ENCODE results near the gene ACBD4. TPM values are rescaled to one million over a fixed set of nuclear protein-coding genes. Genes with fewer than 3 reads are reported as not detected.

ACBD4 gene
- total RNA-seq, 1 donor from 2014 or later, result 15.9 TPM

DNA sequence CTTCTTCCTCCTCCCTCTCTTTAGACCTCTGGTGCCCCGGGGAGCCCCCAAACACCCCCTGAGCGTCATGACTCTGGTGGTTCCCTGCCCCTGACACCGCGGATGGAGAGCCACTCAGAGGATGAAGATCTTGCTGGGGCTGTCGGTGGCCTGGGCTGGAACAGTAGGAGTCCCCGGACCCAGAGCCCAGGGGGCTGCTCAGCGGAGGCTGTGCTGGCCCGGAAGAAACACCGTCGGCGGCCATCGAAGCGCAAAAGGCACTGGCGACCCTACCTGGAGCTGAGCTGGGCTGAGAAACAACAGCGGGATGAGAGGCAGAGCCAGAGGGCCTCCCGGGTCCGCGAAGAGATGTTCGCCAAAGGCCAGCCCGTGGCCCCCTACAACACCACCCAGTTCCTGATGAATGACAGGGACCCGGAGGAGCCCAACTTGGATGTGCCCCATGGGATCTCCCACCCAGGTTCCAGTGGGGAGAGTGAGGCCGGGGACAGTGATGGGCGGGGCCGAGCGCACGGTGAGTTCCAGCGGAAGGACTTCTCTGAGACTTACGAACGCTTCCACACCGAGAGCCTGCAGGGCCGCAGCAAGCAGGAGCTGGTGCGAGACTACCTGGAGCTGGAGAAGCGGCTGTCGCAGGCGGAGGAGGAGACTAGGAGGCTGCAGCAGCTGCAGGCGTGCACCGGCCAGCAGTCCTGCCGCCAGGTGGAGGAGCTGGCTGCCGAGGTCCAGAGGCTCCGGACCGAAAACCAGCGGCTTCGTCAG is 33.7 kb downstream of the ACBD4 start:
- Mint-ChIP-seq H3K36me3 (ENCODE audit: low read depth) (no peaks in the 10 kb centered on the region), H3K9me3 (no peaks in the 10 kb centered on the region), H3K4me1 (ENCODE audit: low read depth) (peaks cover 24% of the 10 kb centered on the region), H3K4me3 (ENCODE audit: low read depth) (no peak overlapping the region), H3K27ac (no peak overlapping the region), H3K27me3 (ENCODE audit: low read depth) (no peaks in the 10 kb centered on the region)
- no peak for DNase-seq (ENCODE audit: low spot score)
- intact Hi-C loops (cut with micrococcal nuclease), result no loop called here

DNA sequence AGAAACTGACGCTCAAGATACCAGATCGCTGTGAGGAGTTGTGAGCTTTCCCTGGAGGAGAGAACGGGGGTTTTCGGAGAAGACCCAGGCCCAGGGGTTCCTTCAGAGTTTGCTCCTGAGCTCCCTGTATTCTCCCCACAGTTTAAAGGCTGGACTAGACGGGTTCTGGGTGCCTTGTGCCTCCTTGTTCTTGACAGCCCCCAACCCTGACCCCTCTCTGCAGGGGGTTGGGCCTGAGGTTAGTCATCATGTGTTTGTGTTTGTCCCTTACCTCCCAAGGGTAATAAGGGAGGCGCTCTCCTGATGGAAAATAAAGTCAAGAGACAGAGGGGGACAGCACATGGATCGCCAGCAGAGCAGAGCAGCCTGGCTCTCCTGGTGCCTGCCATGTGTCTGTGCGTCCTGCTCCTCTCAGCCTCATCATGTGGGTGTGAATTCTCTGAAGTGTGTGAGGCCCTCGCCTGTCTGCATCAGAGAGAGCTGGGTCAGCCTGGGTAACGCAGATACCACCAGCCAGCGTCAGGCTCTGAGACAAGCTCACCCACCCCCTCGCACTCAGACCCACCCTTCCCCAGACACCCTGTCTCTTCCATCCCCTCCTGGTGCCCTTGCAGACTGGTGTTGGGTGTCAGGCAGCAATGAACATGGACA is 34.9 kb downstream of the ACBD4 start:
- Mint-ChIP-seq H3K4me1 (ENCODE audit: low read depth) (peaks cover 17% of the 10 kb centered on the region), H3K9me3 (no peaks in the 10 kb centered on the region), H3K36me3 (ENCODE audit: low read depth) (no peaks in the 10 kb centered on the region), H3K4me3 (ENCODE audit: low read depth) (no peak overlapping the region), H3K27me3 (ENCODE audit: low read depth) (no peaks in the 10 kb centered on the region), H3K27ac (peak overlapping the region; percentile 79)
- DNase-seq (ENCODE audit: low spot score), result no peak
- intact Hi-C loops (cut with micrococcal nuclease), result no loop called here

DNA sequence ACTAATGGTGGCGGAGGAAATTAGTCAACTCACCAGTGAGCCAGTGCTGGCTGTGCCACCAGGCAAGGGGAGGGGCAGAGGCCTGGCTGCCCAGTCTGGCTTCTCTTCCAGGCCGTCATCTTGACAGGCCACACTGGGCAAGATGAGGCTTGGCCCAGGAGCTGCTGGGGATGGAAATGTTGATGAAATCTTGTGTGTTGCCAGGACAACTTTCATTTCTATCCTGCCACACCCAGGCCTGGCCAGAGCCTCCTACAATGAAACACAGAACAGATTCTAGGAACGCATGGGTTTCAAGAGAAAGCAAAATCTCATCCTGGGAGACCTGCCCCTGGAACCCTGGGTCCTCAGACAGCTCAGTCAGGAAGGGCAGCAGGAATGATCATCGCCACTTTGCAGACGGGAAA is 35.4 kb downstream of the ACBD4 start:
- H3K27ac Mint-ChIP-seq, result peak overlapping the region; percentile 79
- no peaks in the 10 kb centered on the region for H3K27me3 Mint-ChIP-seq (ENCODE audit: low read depth)
- peak overlapping the region; percentile 1 for H3K4me3 Mint-ChIP-seq (ENCODE audit: low read depth)
- DNase-seq (ENCODE audit: low spot score), result no peak
- H3K4me1 Mint-ChIP-seq (ENCODE audit: low read depth), result peaks cover 16% of the 10 kb centered on the region
- intact Hi-C loops (cut with micrococcal nuclease), result no loop called here
- H3K36me3 Mint-ChIP-seq (ENCODE audit: low read depth), result no peaks in the 10 kb centered on the region
- H3K9me3 Mint-ChIP-seq, result no peaks in the 10 kb centered on the region

DNA sequence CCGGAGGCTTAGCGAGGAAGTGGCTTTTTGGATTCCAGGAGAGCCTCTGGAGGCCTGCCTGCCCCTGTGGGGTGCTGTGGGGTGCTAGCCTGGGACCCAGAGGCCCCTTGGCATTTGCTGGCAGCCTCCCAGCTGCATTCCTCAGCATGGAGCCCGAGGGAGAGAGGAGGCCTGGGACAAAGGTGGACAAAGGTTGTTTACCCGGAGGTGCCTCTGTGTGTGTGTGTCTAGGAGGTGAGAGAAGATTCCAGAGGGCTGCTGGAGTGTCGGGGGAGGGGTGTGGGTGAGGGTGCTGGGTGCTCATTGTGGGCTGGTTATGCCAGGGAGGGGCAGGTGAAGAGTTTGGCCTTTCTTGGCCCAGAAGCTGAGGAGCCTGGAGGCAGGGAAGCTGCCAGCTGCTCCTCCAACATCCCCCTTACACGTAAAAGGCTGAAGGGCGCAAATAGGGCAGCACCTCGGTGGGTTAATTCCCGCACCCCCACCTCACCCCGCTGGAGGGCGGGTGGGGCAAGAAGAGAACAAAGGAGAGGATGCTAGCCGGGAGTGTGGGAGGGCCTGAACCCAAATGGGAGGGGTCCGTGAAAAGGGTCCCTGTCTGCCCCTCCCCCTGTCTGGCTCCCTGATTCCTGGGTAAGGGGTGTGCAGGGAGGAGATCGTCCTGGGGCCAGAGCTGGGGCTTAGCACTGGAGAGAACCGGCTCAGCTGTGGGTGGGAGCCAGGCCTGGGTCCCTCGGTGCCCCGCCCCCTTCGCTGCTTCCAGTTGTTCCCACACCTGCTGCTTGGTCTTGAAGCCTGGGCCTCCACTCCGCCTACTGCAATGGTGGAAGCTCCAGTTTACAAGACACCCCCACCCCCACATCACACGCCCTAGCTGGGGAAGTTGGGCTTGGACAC is 36.1 kb downstream of the ACBD4 start:
- peak overlapping the region; percentile 1 for H3K4me3 Mint-ChIP-seq (ENCODE audit: low read depth)

DNA sequence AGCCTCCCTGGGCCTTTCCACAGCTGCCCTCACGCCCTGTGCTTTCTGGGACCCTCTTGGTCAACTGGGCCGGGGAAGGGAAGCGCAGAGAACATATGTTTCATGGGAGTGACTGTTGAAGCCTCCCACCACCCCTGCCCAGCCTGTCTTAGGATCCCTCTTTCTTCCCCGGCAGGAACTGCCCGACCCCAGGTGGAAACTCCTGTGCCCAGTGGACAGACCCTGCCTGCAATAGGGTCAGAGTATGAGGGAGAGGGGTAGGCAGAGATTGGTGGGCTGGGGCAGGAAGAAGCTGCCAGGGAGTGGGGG is 36.7 kb downstream of the ACBD4 start:
- intact Hi-C loops (cut with micrococcal nuclease), result loop anchor here (2.0 kb wide), 1 partner anchor 23 kb away; the partner anchor contains the start of gene HEXIM1
- peaks cover 16% of the 10 kb centered on the region for H3K4me1 Mint-ChIP-seq (ENCODE audit: low read depth)
- H3K9me3 Mint-ChIP-seq, result no peaks in the 10 kb centered on the region
- H3K27ac Mint-ChIP-seq, result peak overlapping the region; percentile 87
- H3K27me3 Mint-ChIP-seq (ENCODE audit: low read depth), result no peaks in the 10 kb centered on the region
- no peak overlapping the region for H3K4me3 Mint-ChIP-seq (ENCODE audit: low read depth)
- DNase-seq (ENCODE audit: low spot score), result no peak
- H3K36me3 Mint-ChIP-seq (ENCODE audit: low read depth), result no peaks in the 10 kb centered on the region

More for the DNA sequence above, 36.1 kb downstream of the ACBD4 start:
- H3K4me1 Mint-ChIP-seq (ENCODE audit: low read depth), result peaks cover 16% of the 10 kb centered on the region
- H3K27ac Mint-ChIP-seq, result peak overlapping the region; percentile 87
- no peaks in the 10 kb centered on the region for H3K36me3 Mint-ChIP-seq (ENCODE audit: low read depth)
- intact Hi-C loops (cut with micrococcal nuclease), result loop anchor here (2.0 kb wide), 1 partner anchor 23 kb away; the partner anchor contains the start of gene HEXIM1
- H3K27me3 Mint-ChIP-seq (ENCODE audit: low read depth), result no peaks in the 10 kb centered on the region
- no peaks in the 10 kb centered on the region for H3K9me3 Mint-ChIP-seq
- no peak for DNase-seq (ENCODE audit: low spot score)

DNA sequence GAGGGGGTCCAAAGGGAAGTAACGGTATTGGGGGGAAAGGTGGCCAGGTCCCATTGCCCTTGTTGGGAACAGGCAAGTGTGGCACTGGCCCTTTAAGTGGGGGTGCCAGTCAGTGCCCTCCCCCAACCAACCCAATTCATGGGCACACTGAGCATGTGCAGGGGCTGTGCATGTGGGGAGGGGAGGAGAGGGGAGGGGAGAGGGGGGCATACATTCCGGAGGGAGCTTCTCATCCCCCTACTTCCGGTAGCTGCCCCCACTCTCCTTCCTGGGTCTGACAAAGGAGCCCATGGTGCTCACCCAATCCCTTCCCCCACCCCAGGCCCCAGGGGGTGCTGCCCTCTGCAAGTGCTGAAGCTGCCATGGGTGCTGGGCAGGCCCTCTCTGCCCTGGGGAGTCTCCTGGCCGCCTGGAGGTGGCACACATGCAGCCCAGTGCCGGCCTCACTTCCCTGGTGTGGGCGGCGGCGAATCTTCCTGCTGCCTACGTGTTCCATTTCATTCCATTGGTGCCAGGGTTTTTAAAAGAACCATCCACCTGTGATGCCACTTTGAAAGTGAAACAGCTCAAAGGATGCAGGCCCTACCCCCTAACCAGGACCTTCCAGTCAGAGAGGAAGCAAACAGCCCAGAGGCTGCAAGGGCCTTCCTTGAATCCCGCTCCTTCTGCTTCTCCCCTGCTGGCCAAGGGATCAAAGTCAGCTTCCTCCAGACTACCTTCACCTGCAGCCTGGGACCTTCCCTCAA is 37.2 kb downstream of the ACBD4 start:
- no peaks in the 10 kb centered on the region for H3K27me3 Mint-ChIP-seq (ENCODE audit: low read depth)
- H3K4me1 Mint-ChIP-seq (ENCODE audit: low read depth), result peaks cover 16% of the 10 kb centered on the region

DNA sequence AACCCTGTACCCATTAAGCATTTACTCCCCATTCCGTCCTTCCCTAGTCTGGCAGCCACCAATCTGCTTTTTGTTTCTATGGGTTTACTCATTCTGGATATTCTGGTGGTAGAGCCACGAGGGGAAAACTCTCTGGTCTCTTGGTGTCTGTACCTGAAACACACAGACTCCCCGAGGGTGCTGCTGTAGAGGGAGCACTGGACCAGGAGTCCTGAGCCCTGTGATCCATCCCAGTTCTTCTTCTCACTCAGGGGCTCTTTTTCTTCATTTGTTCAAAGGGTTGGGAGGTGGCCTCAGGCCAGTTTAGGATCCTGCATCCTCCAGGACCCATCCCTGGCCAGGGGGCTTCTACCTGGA is 40.2 kb downstream of the ACBD4 start:
- Mint-ChIP-seq H3K4me1 (ENCODE audit: low read depth) (peaks cover 15% of the 10 kb centered on the region), H3K9me3 (no peaks in the 10 kb centered on the region), H3K36me3 (ENCODE audit: low read depth) (no peaks in the 10 kb centered on the region), H3K27ac (no peak overlapping the region), H3K4me3 (ENCODE audit: low read depth) (no peak overlapping the region), H3K27me3 (ENCODE audit: low read depth) (no peaks in the 10 kb centered on the region)
- intact Hi-C loops (cut with micrococcal nuclease), result no loop called here
- DNase-seq (ENCODE audit: low spot score), result no peak

More for the DNA sequence above, 37.2 kb downstream of the ACBD4 start:
- intact Hi-C loops (cut with micrococcal nuclease), result loop anchor here (2.0 kb wide), 1 partner anchor 24 kb away; the partner anchor contains the start of gene HEXIM1
- DNase-seq (ENCODE audit: low spot score), result peak; percentile 32
- H3K9me3 Mint-ChIP-seq, result no peaks in the 10 kb centered on the region
- H3K36me3 Mint-ChIP-seq (ENCODE audit: low read depth), result no peaks in the 10 kb centered on the region
- peak overlapping the region; percentile 72 for H3K4me3 Mint-ChIP-seq (ENCODE audit: low read depth)
- H3K27ac Mint-ChIP-seq, result peak overlapping the region; percentile 87

DNA sequence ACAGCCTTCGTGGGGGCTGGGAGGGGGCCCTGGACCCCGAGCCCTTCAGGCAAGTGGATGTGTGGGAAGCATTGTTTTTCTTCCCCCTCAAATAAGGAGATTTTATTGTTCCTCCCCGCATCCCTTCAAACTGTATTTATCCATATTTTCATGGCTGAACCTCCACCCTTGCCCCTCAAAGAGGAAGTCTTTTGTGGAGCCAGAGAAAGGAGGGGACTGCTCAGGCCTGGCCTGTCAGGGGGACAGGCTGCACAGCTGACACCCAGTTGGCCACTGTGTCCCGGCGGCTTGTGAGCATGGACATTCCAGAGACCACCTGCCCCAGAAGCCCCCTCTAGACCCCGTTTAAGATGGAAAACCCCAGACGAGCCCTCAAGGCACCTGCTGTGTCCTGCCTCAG is 42.1 kb downstream of the ACBD4 start:
- no peak for DNase-seq (ENCODE audit: low spot score)
- intact Hi-C loops (cut with micrococcal nuclease), result no loop called here
- no peak overlapping the region for H3K27ac Mint-ChIP-seq
- H3K27me3 Mint-ChIP-seq (ENCODE audit: low read depth), result no peaks in the 10 kb centered on the region
- no peaks in the 10 kb centered on the region for H3K9me3 Mint-ChIP-seq
- H3K4me1 Mint-ChIP-seq (ENCODE audit: low read depth), result peaks cover 5% of the 10 kb centered on the region
- no peaks in the 10 kb centered on the region for H3K36me3 Mint-ChIP-seq (ENCODE audit: low read depth)
- H3K4me3 Mint-ChIP-seq (ENCODE audit: low read depth), result no peak overlapping the region

DNA sequence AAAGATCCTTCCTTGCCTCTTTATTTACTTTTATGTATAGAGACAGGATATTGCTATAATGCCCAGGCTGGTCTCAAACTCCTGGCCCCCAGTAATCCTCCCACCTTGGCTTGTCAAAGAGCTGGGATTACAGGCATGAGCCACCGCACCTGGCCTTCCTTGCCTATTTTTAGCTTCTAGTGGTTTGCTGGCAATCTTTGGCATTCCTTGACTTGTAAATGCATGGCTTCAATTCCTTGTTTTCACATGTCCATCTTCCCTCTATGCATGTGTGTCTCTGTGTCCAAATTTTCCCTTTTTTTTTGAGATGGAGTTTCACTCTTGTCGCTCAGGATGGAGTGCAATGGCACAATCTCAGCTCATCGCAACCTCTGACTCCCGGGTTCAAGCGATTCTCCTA is 48.7 kb downstream of the ACBD4 start:
- intact Hi-C loops (cut with micrococcal nuclease), result no loop called here
- Mint-ChIP-seq H3K27ac (no peak overlapping the region), H3K36me3 (ENCODE audit: low read depth) (no peaks in the 10 kb centered on the region), H3K4me1 (ENCODE audit: low read depth) (no peaks in the 10 kb centered on the region), H3K9me3 (no peaks in the 10 kb centered on the region), H3K4me3 (ENCODE audit: low read depth) (no peak overlapping the region), H3K27me3 (ENCODE audit: low read depth) (peaks cover 2% of the 10 kb centered on the region)
- no peak for DNase-seq (ENCODE audit: low spot score)

DNA sequence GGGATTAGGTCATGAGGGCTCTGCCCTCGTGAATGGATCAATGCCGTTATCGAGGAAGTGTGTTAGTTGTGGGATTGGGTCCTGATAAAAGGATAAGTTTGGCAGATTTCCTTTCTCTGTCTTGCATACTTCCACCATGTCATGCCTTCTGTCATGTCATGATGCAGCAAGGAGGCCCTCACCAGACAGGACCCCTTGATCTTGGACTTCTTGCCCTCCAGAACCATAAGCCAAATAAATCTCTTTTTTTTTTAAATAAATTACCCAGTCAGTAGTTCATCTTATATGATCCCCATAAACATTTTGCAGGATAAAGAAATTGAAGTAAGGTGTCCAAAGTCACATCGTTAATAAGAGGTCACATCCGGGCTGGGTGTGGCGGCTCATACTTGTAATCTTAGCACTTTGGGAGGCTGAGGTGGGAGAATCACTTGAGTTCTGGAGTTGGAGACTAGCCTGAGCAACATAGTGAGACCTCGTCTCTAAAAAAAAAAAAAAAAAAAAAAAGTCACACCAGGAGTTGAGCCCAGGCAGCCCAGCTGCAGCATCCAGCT is 51.4 kb downstream of the ACBD4 start:
- DNase-seq (ENCODE audit: low spot score), result no peak
- H3K36me3 Mint-ChIP-seq (ENCODE audit: low read depth), result no peaks in the 10 kb centered on the region
- no peaks in the 10 kb centered on the region for H3K9me3 Mint-ChIP-seq
- no peak overlapping the region for H3K27ac Mint-ChIP-seq
- H3K4me3 Mint-ChIP-seq (ENCODE audit: low read depth), result no peak overlapping the region
- H3K27me3 Mint-ChIP-seq (ENCODE audit: low read depth), result peaks cover 2% of the 10 kb centered on the region
- intact Hi-C loops (cut with micrococcal nuclease), result no loop called here
- H3K4me1 Mint-ChIP-seq (ENCODE audit: low read depth), result no peaks in the 10 kb centered on the region

DNA sequence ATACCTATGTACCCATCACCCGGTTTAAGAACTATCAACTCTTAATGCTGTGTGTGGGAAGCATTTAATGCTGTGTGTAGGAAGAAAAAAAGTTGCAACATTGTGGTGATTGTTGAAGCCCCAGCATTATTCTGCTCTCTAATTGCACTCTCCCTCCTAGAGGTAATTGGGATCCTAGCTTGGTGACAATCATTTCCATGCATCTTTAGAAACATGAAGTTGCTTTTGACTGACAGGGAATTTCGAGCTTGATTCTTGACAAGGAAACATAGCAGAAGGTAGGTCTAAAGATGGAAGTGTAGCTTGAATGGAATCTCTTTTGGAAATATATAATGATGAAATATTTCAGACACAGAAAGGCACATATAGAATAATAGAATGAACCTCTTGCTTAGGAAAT is 53.5 kb downstream of the ACBD4 start:
- no peak overlapping the region for H3K27ac Mint-ChIP-seq
- intact Hi-C loops (cut with micrococcal nuclease), result no loop called here
- H3K9me3 Mint-ChIP-seq, result no peaks in the 10 kb centered on the region
- no peak overlapping the region for H3K4me3 Mint-ChIP-seq (ENCODE audit: low read depth)
- H3K27me3 Mint-ChIP-seq (ENCODE audit: low read depth), result peaks cover 2% of the 10 kb centered on the region
- no peaks in the 10 kb centered on the region for H3K4me1 Mint-ChIP-seq (ENCODE audit: low read depth)
- DNase-seq (ENCODE audit: low spot score), result no peak
- no peaks in the 10 kb centered on the region for H3K36me3 Mint-ChIP-seq (ENCODE audit: low read depth)
